HG03280 (cell line): ENCODE results near the gene IFIT1B.
"Not testable (repeated sequence)": the region's sequence is repeated elsewhere in the genome, so short reads cannot be mapped to it uniquely, and the experiment has no call there.

Experiments
- ATAC-seq: cut with Tn5 transposase; IDR thresholded peaks from one replicate; pipeline ENCODE4 v1.9.1; 2021; ENCODE audit warnings: mild to moderate bottlenecking, moderate library complexity; ENCODE audit not compliant: unreplicated experiment

Gene IFIT1B

DNA sequence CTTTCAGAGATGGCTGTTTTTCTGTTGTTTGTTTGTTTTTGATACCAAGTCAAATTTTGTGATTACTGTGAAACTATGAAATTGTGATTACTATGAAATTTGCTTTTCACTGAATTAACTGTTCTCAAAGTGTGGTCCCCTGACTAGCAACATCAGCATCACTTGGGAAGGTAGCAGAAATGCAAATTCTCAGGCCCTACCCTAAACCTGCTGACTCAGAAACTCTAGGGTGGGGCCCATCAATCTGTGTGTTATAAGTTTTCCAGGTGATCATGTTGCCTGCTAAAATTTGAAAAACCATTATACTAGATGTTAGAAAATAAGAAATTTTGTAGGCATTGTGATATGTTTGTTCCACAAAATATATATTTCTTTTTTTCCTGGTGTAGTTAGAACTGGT is 1.2 kb downstream of the IFIT1B start:
- ATAC-seq, result no peak

- ATAC-seq, result no peak
These were observed 4.9 kb downstream of the IFIT1B start for GRCh38 chr10:89382757-89383156.

DNA sequence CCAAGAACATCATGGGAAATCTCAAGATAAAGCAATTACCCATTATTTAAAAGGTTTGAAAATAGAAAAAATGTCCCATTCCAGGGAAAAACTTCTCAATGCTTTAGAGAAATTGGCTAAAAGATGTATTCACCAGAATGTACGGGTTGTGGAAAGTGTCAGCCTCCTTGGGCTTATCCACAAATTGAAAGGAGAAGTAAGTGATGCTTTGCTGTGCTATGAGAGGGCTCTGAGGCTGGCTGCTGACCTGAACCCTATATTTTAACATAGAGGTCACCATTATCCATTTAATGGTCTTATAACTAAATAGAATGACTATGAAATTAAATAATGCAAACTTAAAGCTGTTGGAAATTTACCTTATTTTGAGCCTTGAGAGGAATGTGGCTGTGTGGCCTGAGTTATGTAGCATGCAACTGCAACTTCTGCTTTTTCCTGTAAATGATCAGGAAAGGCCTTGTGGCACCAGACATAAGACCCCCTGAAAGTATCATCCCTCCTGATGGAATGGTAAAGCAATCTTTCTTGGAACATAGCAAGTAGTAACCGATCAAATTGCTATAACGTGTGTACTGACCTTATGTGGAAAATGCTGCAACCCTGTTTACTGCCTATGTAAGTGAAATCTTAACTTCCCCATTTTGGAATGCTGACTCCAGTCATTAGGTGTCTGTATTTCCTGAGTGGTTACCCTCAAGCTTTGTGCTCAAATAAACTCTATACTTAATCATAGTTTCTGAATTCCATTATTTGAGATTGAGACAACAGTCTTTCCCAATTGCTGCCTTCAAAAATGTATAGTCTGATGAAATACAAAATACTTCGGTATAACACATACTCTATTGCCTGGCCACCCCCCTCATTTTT is 6.9 kb downstream of the IFIT1B start:
- ATAC-seq, result no peak

DNA sequence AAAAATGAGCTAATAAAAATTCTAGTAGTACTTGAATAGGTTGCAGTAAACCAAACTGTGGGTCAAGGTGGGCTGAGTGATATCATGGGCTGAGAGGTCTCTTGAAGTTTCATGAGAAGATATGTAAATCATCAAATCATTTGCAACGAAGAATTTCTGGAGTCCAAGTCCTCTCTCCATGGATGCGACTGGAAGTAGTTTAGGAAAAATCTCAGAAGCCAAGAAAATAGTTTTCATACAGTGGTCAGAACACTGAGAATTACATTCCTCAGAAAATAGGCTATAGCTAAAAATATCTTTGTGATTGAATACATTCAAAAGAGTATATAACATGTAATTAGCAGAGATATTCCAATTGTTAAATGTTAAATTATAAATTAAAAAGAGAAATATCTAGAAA is 10.9 kb downstream of the IFIT1B start:
- no peak for ATAC-seq

GRCh38 chr10:89389254-89389653 is 11.4 kb downstream of the IFIT1B start:
- ATAC-seq, result no peak

GRCh38 chr10:89390476-89391225 is 12.8 kb downstream of the IFIT1B start:
- ATAC-seq, result no peak

GRCh38 chr10:89391226-89391576 is 13.3 kb downstream of the IFIT1B start:
- not testable (repeated sequence) for ATAC-seq

DNA sequence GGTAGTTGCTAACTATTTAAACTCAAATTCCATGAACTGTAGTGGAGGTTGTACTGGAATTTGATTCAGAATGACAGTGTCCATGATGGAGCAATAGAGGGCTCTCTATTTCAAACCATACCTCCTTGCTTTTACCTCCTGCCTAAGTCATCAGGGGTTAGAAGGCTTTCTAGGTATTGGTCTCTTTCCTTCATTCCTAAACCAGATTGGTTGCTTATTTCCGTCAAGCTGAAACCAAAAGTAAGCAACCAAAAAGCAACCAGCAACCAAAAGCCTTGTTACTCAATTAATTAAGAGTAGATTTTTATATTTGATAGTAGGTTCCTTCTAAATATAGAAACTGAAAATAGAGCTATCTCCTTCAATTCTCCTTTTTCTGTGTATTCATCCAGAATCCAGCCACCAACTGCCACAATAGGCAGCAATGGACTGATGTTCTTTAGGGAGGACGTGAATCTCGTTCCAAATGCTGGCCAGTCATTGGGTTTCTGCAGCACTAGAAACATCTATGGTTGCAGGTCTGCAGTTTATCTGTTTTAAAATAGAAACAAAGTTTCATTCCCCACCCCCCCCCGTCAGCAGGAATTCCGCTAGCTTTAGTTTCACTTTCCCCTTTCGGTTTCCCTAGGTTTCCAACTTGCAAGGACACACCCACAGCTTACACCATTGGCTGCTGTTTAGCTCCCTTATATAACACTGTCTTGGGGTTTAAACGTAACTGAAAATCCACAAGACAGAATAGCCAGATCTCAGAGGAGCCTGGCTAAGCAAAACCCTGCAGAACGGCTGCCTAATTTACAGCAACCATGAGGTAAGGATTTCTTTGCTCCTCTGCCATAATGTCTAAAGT is 14.3 kb downstream of the IFIT1B start, which contains the start of gene IFIT1:
IFIT1 (plus strand) TSS at position 717 of the 850 bp plus-strand sequence; CDS start at position 807, 90 bp downstream.
- ATAC-seq, result peak; percentile 63

DNA sequence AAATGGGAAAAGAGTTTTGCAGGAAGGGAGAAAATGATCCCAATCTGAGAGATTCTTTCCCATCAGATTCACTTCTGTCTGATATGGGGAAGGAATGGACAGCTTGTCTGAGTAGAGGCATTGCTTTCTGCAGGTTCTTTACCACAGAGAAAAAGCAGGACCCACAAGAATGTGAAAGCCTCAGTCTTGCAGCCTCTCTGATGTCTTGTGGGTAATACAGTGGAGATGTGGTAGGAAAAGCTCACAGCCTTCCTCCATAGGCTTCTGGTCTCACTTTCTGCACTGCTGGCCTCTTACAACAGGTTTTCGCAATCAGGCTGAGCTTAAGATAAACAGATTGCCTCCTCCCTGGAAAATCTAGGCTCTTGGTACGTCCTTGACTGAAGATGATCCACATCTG is 15.1 kb downstream of the IFIT1B start:
- peak; percentile 35 for ATAC-seq

DNA sequence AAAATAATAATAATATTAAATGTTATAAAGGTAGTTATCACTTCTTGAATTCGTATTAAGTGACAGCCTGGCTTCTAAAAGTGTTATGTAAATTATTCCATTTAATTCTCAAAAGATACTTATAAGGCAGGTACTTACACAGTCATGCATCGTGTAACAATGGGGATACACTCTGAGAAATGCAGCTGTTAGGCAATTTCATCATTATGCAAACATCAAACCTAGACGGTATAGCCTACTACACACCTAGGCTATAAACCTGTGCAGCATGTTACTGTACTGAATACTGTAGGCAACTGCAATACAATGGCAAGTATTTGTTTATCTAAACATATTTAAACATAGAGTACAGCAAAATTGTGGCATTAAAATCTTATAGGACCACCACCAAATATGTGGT is 16.0 kb downstream of the IFIT1B start:
- no peak for ATAC-seq

DNA sequence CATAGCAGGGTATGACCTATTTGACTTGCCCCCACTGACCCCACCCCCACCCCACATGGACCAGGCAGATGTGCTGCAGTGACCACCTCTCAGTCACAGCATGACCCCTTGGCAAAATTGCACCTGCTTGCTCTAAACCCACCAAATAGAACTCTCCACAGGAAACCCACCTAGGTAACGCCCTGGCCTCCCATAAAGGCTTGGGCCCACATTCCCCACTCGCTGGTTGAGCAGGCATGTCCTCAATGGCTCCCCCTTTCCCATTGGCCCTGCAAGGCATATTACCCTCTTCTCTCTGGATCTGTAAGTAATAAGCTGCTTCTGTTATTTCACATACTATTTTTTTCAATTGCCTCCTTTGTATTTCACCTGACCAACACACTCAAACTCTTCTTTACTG is 17.3 kb downstream of the IFIT1B start:
- no peak for ATAC-seq

DNA sequence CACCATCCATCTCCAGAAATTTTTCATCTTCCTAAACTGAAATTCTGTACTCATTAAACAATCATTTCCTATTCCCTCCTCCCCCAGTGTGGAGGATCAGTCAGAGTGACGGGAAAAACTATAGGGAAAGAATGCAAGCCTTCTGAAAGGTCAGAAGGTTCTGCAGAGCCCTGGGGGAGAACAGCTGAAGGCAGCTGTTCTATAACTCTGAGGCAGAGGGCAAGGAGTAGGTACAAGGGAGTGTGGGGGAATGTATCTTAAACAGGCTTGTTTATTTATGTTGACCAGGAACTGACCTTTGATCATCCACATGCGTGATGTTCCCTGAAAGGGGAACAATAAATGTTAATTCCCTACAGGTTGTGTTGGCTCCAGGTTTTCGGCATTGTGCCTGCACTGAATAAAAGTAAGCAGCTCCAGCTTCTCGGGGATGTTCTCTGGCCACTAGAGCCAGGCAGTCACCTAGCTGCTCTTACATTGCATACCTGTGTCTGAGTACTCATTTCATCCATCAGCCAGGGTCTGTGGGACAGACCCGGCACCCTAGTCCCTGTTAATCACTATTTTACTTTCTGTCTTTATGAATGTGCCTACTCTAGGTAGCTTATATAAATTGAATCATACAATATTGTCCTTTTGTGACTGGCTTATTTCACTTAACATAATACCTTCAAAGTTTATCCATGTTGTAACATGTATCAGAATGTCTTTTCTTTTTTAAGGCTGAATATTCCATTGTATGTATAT is 20.3 kb downstream of the IFIT1B start:
- no peak for ATAC-seq

GRCh38 chr10:89399956-89400355 is 22.1 kb downstream of the IFIT1B start:
- no peak for ATAC-seq

DNA sequence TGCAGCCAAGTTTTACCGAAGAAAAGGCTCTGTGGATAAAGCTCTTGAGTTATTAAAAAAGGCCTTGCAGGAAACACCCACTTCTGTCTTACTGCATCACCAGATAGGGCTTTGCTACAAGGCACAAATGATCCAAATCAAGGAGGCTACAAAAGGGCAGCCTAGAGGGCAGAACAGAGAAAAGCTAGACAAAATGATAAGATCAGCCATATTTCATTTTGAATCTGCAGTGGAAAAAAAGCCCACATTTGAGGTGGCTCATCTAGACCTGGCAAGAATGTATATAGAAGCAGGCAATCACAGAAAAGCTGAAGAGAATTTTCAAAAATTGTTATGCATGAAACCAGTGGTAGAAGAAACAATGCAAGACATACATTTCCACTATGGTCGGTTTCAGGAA is 25.2 kb downstream of the IFIT1B start:
- no peak for ATAC-seq

DNA sequence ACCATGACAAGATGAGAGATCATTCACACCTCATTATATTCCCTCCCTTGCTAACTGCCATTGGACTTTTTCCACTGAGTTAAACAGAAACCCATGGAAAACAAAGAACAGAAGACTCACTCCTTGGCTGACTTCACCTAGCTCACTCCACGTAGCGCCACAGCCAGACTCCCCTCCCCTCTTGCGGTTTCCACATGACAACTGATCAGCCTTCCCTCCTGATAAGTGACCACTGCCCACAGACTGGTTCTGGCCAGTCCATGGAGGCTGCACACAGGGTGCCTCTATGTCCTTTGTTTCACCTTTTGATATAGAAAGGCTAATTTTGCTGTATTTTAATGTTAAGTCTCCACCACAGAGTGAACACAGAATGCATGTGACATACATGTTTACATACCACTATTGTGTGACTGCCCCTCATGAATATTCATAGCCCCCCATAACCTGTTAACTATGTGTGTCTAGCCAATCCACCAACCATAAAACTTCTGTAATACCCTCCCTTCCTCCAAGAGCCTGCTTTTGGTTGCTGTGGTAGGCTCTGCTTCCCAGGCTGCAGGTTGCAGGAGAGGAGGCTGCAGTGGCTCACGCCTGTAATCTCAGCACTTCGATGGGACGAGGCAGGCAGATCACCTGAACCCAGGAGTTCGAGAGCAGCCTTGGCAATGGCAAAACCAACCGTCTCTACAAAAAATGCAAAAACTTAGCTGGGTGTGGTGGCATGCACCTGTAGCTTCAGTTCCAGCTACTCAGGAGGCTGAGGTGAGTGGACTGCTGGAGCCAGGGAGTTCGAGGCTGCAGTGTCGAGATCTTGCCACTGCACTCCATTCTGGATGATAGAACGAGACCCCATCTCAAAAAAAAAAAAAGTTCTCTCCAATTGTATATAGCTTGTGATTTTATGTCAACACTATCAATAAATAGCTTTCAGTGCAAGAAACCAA is 26.5 kb downstream of the IFIT1B start:
- ATAC-seq, result no peak

DNA sequence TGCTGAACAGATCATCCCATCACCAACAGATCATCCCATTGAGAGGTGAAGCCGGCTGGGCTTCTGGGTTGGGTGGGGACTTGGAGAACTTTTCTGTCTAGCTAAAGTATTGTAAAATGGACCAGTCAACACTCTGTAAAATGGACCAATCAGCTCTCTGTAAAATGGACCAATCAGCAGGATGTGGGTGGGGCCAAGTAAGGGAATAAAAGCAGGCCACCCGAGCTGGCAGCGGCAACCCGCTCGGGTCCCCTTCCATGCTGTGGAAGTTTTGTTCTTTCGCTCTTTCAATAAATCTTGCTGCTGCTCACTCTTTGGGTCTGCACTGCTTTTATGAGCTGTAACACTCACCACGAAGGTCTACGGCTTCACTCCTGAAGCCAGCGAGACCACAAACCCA is 28.3 kb downstream of the IFIT1B start:
- ATAC-seq, result not testable (repeated sequence)

DNA sequence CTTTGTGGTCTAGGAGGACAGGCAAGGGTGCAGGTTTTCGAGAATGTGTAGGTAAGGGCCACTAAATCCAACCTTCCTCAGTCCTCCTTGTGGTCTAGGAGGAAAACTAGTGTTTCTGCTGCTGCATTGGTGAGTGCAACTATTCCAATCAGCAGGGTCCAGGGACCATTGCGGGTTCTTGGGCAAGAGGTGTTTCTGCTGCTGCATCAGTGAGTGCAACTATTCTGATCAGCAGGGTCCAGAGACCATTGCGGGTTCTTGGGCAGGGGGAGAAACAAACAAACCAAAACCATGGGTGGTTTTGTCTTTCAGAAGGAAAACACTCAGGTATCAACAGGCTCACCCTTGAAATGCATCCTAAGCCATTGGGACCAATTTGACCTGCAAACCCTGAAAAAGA is 29.9 kb downstream of the IFIT1B start:
- ATAC-seq, result not testable (repeated sequence)

GRCh38 chr10:89409282-89409681 is 31.4 kb downstream of the IFIT1B start:
- ATAC-seq, result not testable (repeated sequence)

DNA sequence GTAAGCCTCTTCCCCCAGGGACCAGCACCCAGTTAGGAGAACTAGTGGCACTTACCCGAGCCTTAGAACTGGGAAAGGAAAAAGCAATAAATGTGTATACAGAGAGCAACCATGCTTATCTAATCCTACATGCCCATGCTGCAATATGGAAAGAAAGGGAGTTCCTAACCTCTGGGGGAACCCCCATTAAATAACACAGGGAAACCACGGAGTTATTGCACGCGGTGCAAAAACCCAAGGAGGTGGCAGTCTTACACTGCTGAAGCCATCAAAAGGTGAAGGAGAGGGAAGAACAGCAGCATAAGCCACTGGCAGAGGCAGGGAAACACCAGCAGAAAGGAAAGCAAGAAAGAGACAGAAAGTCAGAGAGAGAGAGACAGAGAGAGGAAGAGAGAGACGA is 32.7 kb downstream of the IFIT1B start:
- not testable (repeated sequence) for ATAC-seq
